Spleen (tissue), 7 donors: Measurements from ENCODE around the gene TRIM25.

ENCODE experiments used
- CTCF ChIP-seq, 11 experiments: fragments of 200-600 bp in 7 of 11; fragments of 450-650 bp in 4 of 11; sonication (generic) in 4 of 11; IDR thresholded peaks in 8 of 11; conservative IDR thresholded peaks in 3 of 11; 1 replicate in 7 of 11; 2 replicates in 4 of 11; pipeline versions ENCODE4 v1.4.0 to v1.8.0; 2016 to 2021; ENCODE audit warnings: antibody characterized with exemption in 11 of 11, inconsistent platforms in 4 of 11, mild to moderate bottlenecking in 1 of 11
- POLR2A ChIP-seq, 3 donors: fragments of 450-650 bp; IDR thresholded peaks; one replicate each; pipeline ENCODE4 v1.5.1; 2017; ENCODE audit warnings: antibody characterized with exemption in 3 of 3, mild to moderate bottlenecking in 1 of 3
- donor health status: DM: no; HTN: no; CAD: no; lungs with moderate emphysema.
- donor health status: DM: no; HTN: no; CAD: no.
- donor health status: DM: no; HTN: no; CAD: no.

GRCh38 chr17:56943505-56944125, 29.8 kb upstream of the TRIM25 start:
- TF ChIP-seq POLR2A (IDR thresholded peaks at IDR 0.05) (no peak), CTCF (IDR thresholded peaks at IDR 0.05 in 8 of 11, conservative IDR thresholded peaks at IDR 0.05 in 3 of 11) (no peak)
